GOT3 (cell line): ENCODE data around the gene NEIL3.

ENCODE experiments used
- DNase-seq: peaks from one replicate; lab custom pipeline; 2025; ENCODE audit warnings: mixed read lengths; lab: John Stamatoyannopoulos, UW

The NEIL3 gene, protein sequence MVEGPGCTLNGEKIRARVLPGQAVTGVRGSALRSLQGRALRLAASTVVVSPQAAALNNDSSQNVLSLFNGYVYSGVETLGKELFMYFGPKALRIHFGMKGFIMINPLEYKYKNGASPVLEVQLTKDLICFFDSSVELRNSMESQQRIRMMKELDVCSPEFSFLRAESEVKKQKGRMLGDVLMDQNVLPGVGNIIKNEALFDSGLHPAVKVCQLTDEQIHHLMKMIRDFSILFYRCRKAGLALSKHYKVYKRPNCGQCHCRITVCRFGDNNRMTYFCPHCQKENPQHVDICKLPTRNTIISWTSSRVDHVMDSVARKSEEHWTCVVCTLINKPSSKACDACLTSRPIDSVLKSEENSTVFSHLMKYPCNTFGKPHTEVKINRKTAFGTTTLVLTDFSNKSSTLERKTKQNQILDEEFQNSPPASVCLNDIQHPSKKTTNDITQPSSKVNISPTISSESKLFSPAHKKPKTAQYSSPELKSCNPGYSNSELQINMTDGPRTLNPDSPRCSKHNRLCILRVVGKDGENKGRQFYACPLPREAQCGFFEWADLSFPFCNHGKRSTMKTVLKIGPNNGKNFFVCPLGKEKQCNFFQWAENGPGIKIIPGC

GRCh38 chr4:177309522-177310371 lies at the start of gene NEIL3:
NEIL3 (plus strand) TSS chr4:177309874; CDS start chr4:177309954, 80 bp downstream.
- DNase-seq = peak; percentile 25

GRCh38 chr4:177263818-177264217 lies 45.9 kb upstream of the NEIL3 start:
- no peak for DNase-seq

DNA sequence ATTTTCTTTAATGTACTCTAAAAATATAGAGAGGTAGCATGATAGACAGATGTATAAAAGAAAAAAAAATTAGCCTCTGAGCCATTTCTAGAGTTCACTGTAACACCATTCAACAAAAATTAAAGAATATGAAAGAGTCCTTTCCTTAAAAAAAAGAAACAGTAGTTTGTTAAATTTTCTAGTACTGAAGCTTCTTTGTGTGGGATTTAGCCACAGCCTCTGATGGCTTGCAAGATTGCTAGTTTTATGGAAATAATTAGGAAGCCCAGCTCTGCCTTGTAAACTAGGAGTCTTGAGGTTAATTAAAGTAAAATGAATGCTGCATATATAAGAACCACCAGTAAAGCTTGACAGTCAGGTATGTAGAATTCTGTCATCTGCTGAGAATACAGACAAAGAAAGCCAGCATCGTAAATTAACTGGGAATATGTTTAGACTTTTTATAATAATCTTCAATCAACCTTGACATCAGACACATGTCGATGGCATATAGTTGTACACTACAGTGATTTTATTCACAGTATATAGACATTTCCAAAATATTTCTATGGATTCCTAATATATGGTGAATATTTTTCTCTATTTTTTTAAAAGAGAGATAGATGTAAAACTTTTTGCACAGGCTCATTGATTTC lies 44.8 kb upstream of the NEIL3 start:
- DNase-seq = no peak

DNA sequence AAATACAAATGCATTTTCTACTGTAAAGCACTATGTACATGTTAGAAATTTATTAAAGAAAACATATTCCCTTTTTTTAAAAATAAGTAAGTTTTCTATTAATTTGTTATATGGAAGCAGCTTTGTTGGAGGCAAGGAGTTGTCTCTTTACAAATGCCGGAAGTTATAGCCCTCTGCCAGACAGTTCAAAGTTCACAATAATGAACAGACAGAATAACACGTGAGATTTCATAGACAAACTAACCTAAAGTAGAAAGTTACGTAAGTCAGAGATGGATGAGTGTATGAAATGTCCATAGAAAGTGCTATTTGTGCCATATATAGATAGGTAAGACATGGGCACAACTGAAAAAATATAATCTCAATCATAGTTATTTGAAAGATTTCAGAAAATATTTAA lies 43.9 kb upstream of the NEIL3 start:
- DNase-seq = no peak

- DNase-seq = no peak
These were observed 43.2 kb upstream of the NEIL3 start for GRCh38 chr4:177266506-177266905.

DNA sequence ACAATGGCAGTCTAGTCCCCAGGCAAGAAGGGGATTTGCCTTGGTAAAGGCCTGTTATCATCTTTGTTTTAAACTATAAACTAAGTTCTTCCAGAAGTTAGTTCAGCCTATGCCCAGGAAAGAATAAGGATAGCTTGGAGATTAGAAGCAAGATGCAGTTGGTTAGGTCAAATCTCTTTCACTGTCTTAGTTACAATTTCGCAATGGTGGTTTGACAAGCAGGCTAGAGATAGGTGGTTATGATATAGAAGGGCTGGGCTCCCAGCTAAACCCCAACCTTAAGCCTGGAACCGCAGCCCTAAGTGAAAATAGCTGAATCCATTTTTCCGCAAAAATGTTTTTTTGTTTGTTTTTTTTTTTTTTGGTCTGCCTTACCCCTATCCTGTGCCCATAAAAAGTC lies 41.8 kb upstream of the NEIL3 start:
- no peak for DNase-seq

DNA sequence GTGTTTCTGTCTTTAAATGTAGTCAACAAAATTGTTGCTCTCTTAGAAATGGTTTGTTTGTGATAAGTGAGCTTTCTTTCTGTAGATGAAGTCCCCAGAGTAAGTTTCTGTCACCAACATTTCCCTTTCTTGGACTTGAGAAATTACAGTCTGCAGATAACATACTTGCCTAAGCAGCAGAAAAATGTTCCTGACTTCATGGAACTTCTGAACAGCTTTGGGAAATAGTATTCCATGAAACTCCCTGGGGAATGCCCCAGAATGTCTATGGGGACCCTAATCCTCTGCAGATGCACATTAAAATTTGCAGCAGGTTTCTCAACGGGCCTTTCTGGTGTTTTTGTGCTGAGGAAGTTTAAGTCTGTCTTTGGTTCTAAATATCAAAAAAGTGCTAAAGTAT lies 38.6 kb upstream of the NEIL3 start:
- no peak for DNase-seq

GRCh38 chr4:177271915-177272766 lies 37.5 kb upstream of the NEIL3 start:
- DNase-seq = no peak

DNA sequence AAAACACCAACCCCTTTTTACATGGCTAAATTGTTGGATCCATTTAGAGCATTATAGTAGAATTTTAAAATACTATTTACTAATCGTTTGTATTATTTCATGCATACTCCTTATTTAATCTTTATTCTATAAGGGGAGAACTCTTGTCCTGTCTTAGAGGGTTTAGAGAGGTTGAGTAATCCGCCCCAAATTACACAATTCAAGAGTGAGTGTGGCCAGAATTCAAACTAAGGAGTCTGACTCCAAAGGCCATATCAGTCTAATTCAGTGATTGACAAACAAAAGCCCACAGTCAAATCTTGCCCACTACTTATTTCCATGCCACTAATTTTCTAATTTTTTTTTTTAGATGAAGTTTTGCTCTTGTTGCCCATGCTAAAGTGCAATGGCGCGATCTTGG lies 33.7 kb upstream of the NEIL3 start:
- no peak for DNase-seq

GRCh38 chr4:177281351-177281909 lies 28.2 kb upstream of the NEIL3 start:
- DNase-seq = no peak

- no peak for DNase-seq
These were observed 27.3 kb upstream of the NEIL3 start for GRCh38 chr4:177282284-177282835.

GRCh38 chr4:177283167-177283566 lies 26.5 kb upstream of the NEIL3 start:
- DNase-seq = no peak

- DNase-seq = no peak
These were observed 23.7 kb upstream of the NEIL3 start for GRCh38 chr4:177285953-177286352.

DNA sequence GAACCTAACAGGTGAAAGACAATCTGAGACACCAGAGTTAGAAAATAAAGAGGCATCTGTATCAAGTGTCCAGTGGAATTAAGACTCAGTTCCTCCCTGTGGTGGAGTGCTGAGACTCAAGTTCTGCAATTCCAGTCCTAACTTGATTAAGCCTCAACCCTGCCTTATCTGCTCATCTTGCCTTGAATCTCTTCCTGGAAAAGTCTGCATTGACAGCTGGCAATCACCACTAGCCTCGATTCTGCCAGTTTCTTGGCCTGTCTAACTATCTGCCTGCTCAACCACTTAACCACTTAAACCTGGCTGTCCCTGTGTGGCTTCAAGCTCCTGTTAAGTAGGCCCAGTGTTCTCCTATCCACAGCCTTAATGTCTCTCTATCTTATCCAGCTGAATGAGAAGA lies 22.4 kb upstream of the NEIL3 start:
- no peak for DNase-seq

GRCh38 chr4:177288335-177288734 lies 21.3 kb upstream of the NEIL3 start:
- no peak for DNase-seq

- DNase-seq = no peak
These were observed 18.9 kb upstream of the NEIL3 start for GRCh38 chr4:177290780-177291179.

- no peak for DNase-seq
These were observed 17.5 kb upstream of the NEIL3 start for GRCh38 chr4:177292171-177292570.

- DNase-seq = no peak
These were observed 16.3 kb upstream of the NEIL3 start for GRCh38 chr4:177293208-177294033.

- DNase-seq = no peak
These were observed 11.8 kb upstream of the NEIL3 start for GRCh38 chr4:177297785-177298391.
